OCI-LY7 (cell line): ENCODE measurements around the gene CDCA4. TPM values are rescaled to one million over a fixed set of nuclear protein-coding genes. Genes with fewer than 3 reads are reported as not detected.
"Not testable (repeated sequence)": the region's sequence is repeated elsewhere in the genome, so short reads cannot be mapped to it uniquely, and the experiment has no call there.

Experiments used
- BruUV-seq: library from RNA; stranded (reverse); fragments of 400-500 nt; replicated peaks from 2 replicates; lab custom pipeline; 2021; lab: Mats Ljungman, UMichigan
- CTCF ChIA-PET: fragments of 300-600 bp; sonication (Branson Sonifier 250); formaldehyde crosslinking; loops from one replicate; lab custom pipeline; 2022; ENCODE audit warnings: antibody characterized with exemption; ENCODE audit not compliant: unreplicated experiment; lab: Charles Lee
- POLR2A ChIA-PET: fragments of 300-600 bp; sonication (Branson Sonifier 250); formaldehyde crosslinking; loops from one replicate; lab custom pipeline; 2022; ENCODE audit warnings: antibody characterized with exemption; lab: Charles Lee
- DNase-seq: peaks from one replicate; pipeline ENCODE4 v3.0.0-alpha.2; 2015; ENCODE audit warnings: low spot score
- H2AFZ ChIP-seq: fragments of 200-600 bp; sonication (generic), shearing (Covaris generic); 2 replicates; pipeline ENCODE4 v1.6.1; 2014; ENCODE audit warnings: mild to moderate bottlenecking, antibody characterized with exemption, low read length, moderate library complexity
- H3K27ac ChIP-seq: fragments of 200-600 bp; sonication (generic); 2 replicates; pipeline ENCODE4 v1.5.1; 2014; ENCODE audit warnings: mixed run types, low read depth, mild to moderate bottlenecking, moderate library complexity, low read length, inconsistent platforms; ENCODE audit not compliant: poor library complexity, severe bottlenecking
- H3K36me3 ChIP-seq: fragments of 200-600 bp; sonication (generic); 2 replicates; pipeline ENCODE4 v1.6.1; 2014; ENCODE audit warnings: mild to moderate bottlenecking, antibody characterized with exemption, low read length, moderate library complexity, mixed read lengths; ENCODE audit not compliant: insufficient read depth
- H3K4me1 ChIP-seq: fragments of 200-600 bp; sonication (generic); 2 replicates; pipeline ENCODE4 v1.5.1; 2014; ENCODE audit warnings: mild to moderate bottlenecking, low read length; ENCODE audit not compliant: insufficient read depth, poor library complexity, severe bottlenecking
- H3K4me2 ChIP-seq: fragments of 200-600 bp; sonication (generic); 2 replicates; pipeline ENCODE4 v1.6.1; 2014; ENCODE audit warnings: mild to moderate bottlenecking, low read length
- H3K4me3 ChIP-seq: fragments of 200-600 bp; sonication (generic); 2 replicates; pipeline ENCODE4 v1.5.1; 2014; ENCODE audit warnings: mild to moderate bottlenecking, low read depth, low read length; ENCODE audit not compliant: poor library complexity, severe bottlenecking
- H3K79me2 ChIP-seq: fragments of 200-600 bp; sonication (generic); 2 replicates; pipeline ENCODE4 v1.6.1; 2016; ENCODE audit warnings: low read depth, mild to moderate bottlenecking, low read length, moderate library complexity, mixed read lengths; ENCODE audit not compliant: insufficient read depth
- H3K9me2 ChIP-seq: fragments of 200-600 bp; sonication (generic); 2 replicates; pipeline ENCODE4 v1.6.1; 2016; ENCODE audit warnings: mild to moderate bottlenecking, low read length, mixed read lengths; ENCODE audit not compliant: insufficient read depth
- H3K9me3 ChIP-seq: fragments of 200-600 bp; sonication (generic); 2 replicates; pipeline ENCODE4 v1.6.1; 2014; ENCODE audit warnings: mild to moderate bottlenecking, mixed run types, low read length, mixed read lengths
- H4K20me1 ChIP-seq: fragments of 200-600 bp; sonication (generic); 2 replicates; pipeline ENCODE4 v1.6.1; 2014; ENCODE audit warnings: mild to moderate bottlenecking, antibody characterized with exemption, low read length, moderate library complexity, mixed read lengths; ENCODE audit not compliant: insufficient read depth
- CTCF ChIP-seq: fragments of 200-600 bp; sonication (generic); conservative IDR thresholded peaks from 2 replicates; pipeline ENCODE4 v1.5.1; 2014; ENCODE audit warnings: mild to moderate bottlenecking, antibody characterized with exemption, low read length, moderate library complexity, mixed read lengths
- EZH2phosphoT487 ChIP-seq: fragments of 200-600 bp; sonication (generic); IDR thresholded peaks from 2 replicates; pipeline ENCODE4 v1.6.1; 2018; ENCODE audit warnings: low read depth, borderline replicate concordance, mild to moderate bottlenecking, mixed run types, antibody characterized with exemption, low read length, moderate library complexity, mixed read lengths
- intact Hi-C: fragments of 100-400 bp; cut with micrococcal nuclease; formaldehyde crosslinking; loops from one replicate; pipeline ENCODE4 v1.10.0; 2022; ENCODE audit not compliant: unreplicated experiment
- total RNA-seq, 2 experiments: library from RNA; depleted of rRNA in 1 of 2; stranded (reverse); fragments of >200 nt in 1 of 2; shearing (Covaris generic) in 1 of 2; gene quantifications; 2 replicates each; pipeline ENCODE4 v1.2.3, GENCODE V29; 2014 to 2022

CDCA4 gene
- total RNA-seq, 2 experiments from 2014 or later, result 74.0 to 109 TPM

DNA sequence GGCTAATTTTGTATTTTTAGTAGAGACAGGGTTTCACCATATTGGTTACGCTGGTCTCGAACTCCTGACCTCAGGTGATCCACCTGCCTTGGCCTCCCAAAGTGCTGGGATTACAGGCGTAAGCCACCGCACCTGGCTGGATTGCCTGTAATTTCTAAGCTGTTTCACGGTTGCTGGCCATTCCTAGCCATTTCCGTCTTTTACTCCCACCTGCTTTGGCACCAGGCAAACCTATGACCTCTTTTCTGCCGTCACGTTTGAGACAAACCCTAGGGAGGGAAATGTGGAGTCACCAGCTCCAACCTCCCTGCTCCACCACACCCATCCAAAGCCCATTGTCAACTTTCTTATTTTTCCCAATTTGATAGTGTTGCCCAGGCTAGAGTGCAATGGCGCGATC, 43.1 kb upstream of the CDCA4 start:
- DNase-seq, result no peak
- no peak overlapping the region for H3K27ac ChIP-seq
- H2AFZ ChIP-seq, result no peak overlapping the region
- CTCF ChIA-PET, result no interaction called here
- TF ChIP-seq EZH2phosphoT487 (no peak), CTCF (no peak)
- no peak overlapping the region for H3K4me2 ChIP-seq
- POLR2A ChIA-PET, result interaction anchor here (0.7 kb wide), 1 partner anchor 113 kb away, joined by 3 read pairs; no protein-coding TSS in a partner anchor
- H3K9me2 ChIP-seq, result no peaks in the 10 kb centered on the region
- H3K4me3 ChIP-seq, result no peak overlapping the region
- H4K20me1 ChIP-seq, result no peaks in the 10 kb centered on the region
- H3K4me1 ChIP-seq, result peaks cover 42% of the 10 kb centered on the region
- no peaks in the 10 kb centered on the region for H3K36me3 ChIP-seq
- intact Hi-C loops, result no loop called here
- H3K9me3 ChIP-seq, result no peaks in the 10 kb centered on the region
- no TSS peak for BruUV-seq
- no peaks in the 10 kb centered on the region for H3K79me2 ChIP-seq

DNA sequence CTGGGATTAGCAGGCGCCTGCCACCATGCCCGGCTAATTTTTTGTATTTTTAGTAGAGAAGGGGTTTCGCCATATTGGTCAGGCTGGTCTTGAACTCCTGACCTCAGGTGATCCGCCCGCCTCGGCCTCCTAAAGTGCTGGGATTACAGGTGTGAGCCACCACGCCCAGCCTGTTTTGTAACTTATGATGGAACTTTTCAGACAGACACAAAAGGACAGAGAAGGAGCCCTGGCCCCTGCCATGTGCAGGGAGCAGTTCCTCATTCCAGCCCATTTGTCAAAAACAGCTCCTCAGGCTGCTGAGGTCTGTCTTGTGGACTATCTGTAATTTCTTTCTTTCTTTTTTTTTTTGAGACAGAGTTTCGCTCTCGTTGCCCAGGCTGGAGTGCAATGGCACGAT, 42.6 kb upstream of the CDCA4 start:
- H3K27ac ChIP-seq, H4K20me1 ChIP-seq, H3K4me2 ChIP-seq, CTCF ChIA-PET, BruUV-seq, H3K4me3 ChIP-seq, H3K9me3 ChIP-seq, DNase-seq, H3K79me2 ChIP-seq, H2AFZ ChIP-seq, H3K36me3 ChIP-seq, H3K9me2 ChIP-seq, intact Hi-C loops: not testable (repeated sequence)
- H3K4me1 ChIP-seq, result peaks cover 42% of the 10 kb centered on the region
- POLR2A ChIA-PET, result interaction anchor here (0.7 kb wide), 1 partner anchor 113 kb away, joined by 3 read pairs; no protein-coding TSS in a partner anchor

GRCh38 chr14:105063056-105063455, 42.2 kb upstream of the CDCA4 start:
- Histone ChIP-seq H3K36me3 (no peaks in the 10 kb centered on the region), H3K9me2 (no peaks in the 10 kb centered on the region), H3K79me2 (no peaks in the 10 kb centered on the region), H3K4me3 (no peak overlapping the region), H3K4me1 (peaks cover 42% of the 10 kb centered on the region), H3K9me3 (no peaks in the 10 kb centered on the region), H2AFZ (no peak overlapping the region), H3K4me2 (no peak overlapping the region), H4K20me1 (no peaks in the 10 kb centered on the region), H3K27ac (no peak overlapping the region)
- TF ChIP-seq CTCF (no peak), EZH2phosphoT487 (no peak)
- DNase-seq, result no peak
- BruUV-seq, result no TSS peak
- ChIA-PET CTCF (no interaction called here), POLR2A (interaction anchor here (0.7 kb wide), 1 partner anchor 114 kb away, joined by 3 read pairs; no protein-coding TSS in a partner anchor)
- intact Hi-C loops, result no loop called here
